ENCODE data around the gene UTS2R.
"Not testable (repeated sequence)": the region's sequence is repeated elsewhere in the genome, so short reads cannot be mapped to it uniquely, and the experiment has no call there.

UTS2R gene

DNA sequence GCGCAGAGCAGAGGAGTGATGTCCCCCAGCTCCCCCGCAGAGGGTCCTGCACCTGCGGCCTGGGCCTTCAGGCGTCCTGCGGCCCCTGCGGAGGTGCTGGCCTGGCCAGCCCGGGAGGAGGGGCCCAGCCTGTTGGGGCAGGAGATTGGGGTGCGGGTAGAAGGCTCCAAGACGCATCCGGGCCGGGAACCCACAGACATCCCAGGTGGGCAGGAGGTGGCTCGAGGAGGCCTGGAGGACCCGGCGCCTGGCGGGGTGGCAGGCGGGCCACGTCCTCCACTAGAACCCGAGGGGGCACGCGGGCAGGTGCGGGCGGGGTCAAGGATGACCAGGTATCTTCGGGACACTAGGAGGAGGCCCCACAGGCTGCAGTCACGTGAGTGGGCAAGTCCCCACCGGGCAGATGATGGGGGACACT is 37.4 kb upstream of the UTS2R start:
- no peak for DNase-seq (ENCODE audit: low read depth in 2 of 2)

DNA sequence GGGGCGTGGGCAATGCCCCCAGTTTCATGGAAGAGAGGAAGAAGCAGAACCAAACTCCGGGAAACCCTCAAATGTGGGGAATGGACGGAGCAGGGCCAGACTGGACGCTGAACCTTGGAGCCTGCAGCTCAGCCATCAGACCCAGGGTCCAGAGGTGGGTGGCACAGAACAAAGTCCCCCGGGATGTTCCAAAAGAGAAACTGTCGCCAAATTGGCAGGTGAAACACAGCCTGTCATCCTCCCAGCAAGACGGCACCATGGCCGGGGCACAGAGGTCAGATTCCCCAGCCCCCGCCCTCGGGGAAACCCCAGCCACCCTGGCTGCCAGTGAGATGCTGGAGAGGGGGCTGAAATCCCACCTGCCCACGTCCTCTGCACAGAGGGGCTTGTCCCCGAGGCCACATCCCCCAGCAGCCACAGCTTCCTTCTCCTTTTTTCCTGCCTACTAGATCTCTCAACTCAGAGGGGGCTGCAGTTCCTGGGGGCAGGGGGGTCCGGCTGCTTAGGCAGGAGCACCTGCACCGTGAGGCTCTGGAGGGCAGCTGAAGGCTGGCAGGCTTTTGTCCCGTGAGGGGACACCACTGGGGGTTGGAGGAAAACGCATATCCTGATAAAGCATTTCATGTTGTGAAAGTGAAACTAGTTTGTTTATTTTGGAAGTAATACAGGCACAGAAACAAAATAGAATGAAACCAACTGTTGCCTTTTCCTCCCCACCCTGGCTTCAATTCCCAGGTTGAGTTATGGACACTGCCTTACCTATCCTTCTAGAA is 36.8 kb upstream of the UTS2R start:
- DNase-seq (ENCODE audit: low read depth in 2 of 2), result no peak

DNA sequence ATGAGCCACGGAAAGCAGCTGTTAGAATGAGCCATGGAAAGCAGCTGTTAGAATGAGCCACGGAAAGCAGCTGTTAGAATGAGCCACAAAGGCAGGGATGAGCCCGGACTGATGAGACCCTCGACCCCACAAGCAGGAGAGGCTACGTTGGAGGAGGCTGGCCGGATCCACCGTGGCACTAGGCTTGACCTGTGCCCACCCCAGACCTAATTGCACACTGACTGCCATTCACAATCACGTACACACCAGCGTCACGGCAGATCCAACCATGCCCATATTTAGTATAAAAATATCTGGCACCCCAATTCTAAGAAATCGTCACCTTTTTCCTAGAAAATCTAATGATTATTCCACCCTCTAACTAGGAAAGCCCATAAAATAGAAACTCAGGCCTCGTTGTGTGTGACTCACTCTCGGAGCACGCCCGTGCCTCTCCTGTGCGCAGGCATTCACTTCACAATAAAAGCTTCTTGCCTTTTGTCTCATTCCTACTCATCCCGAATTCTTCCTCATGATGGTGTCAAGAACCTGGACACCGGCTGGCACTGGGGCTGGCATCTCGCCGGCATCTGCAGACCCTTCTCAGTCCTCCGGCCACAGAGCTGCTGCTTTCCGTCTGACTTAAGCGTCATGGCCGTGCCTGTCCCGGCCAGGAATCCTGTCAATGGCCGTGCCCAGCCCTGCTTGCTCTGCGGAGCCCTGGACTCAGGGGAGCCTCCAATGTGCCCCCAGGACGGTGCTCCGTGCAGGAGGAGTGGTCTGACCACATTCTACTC is 32.5 kb upstream of the UTS2R start:
- DNase-seq (ENCODE audit: low read depth in 2 of 2), result no peak

DNA sequence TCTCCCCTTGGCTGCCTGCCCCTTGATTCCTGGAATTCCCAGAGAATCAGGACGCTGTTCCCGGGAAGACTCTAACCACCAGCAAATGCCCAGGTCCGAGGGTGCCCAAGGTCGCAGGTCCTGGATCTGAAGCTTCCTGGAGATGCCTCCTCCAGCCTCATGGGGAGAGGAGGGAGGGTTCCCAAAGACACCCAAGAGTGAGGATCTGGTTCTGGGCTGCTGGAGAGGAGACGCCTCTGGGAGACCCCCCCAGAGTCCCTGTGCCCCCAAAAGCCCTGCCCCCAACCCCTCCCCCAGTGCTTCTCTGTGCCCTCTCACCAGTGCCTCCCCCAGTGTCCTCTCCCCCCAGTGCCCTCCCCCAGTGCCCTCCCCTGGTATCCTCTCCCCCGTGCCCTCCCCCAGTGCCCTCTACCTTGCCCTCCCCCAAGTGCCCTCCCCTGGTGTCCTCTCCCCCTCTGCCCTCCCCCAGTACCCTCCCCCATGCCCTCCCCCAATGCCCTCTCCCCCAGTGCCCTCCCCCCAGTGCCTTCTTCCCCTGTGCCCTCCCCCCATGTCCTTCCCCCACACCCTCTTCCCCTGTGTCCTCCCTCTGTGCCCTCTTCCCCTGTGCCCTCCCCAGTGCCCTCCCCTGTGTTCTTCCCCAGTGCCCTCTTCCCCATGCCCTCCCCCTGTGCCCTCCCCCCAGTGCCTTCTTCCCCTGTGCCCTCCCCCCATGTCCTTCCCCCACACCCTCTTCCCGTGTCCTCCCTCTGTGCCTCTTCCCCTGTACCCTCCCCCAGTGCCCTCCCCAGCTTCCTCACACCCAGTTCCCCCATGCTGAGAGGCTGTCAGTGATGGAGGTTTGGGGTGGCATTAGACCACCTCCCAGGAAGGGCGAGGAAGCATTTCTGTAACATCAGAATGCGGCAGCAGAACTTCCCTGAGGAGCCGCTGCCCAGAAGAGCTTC is 31.7 kb upstream of the UTS2R start:
- DNase-seq (ENCODE audit: low read depth in 2 of 2), result no peak

DNA sequence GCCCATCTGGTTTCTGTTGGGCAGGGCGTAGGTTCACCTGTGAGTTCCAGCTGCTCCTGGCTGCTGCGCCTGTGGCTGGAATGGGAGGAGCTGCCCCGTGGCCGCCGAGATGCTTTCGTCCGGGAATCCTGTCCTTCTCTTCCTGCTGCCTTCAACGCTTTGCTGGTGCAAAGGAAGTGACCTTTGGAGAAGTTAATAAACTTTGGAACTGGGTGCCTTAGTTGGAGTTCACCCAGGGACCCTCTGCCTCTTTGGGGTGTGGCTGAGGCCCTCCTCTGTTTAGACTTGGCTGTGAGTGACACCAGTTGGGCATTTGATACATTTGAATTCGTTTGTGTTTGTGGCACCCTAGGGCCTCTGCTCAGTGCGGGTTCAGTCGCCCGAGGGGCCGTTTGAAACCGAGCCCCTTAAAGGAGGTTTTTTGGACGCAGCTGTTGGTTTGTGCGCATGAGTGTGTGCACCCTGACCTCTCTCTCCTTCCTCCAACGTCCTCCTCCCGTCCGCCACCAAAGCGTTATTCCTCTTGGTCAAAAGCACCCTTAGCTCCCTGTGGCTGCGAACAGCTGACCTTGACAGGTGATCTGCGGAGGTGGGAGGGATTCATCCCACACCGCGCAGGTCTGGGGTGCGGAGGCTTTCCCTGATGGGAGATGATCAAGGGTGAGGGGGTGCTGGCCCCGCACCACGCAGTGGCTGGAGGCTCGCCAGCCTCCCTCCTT is 29.0 kb upstream of the UTS2R start:
- no peak for DNase-seq (ENCODE audit: low read depth in 2 of 2)

DNA sequence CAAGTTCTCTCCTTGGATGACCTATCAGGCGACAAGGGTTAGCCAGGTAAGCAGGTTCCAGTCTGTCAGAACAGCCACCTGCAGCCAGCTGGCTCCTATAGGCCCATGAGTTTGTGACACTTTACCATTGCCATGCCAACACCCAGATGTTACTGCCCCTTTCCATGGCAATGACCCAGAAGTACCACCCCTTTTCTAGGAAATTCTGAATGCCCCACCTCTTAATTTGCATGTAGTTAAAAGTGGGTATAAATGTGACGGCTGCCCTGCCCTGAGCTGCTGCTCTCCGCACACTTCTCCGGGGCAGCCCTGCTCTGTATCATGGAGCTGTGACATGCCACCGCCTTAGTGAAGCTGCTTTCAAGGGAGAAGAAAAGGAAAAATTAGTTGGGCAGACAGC is 28.0 kb upstream of the UTS2R start:
- DNase-seq (ENCODE audit: low read depth in 2 of 2), result no peak

DNA sequence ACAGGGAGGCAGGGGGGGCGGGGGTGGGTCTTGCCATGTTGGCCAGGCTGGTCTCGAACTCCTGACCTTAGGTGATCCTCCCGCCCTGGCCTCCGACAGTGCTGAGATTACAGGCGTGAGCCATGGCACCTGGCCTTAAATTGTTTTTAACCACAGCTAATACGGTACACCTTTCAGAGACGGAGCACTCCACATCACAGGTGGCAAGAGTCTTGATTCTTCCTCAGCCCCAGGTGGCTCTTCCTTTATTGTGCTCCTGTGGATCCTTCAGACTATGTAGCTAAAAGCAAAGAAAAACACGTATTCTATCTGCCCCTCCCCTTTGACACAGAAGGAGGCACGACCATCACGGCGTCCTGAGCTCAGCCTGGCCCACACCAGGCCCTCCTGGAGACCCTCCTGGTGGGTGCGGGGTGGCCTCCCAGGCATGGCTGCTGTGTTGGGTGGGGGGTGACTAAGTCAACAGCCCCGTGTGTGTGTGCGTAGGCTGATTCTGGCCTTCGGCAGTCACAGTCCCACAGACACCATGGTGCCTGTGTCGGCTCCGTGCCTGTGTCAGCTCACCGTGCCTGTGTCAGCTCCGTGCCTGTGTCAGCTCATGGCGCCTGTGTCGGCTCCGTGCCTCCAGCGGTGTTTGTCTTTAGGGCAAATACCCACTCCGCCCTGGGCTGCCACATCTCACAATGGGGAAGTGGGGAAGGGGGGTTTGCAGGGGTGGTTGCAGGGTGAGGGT is 27.2 kb upstream of the UTS2R start:
- DNase-seq (ENCODE audit: low read depth in 2 of 2), result no peak

DNA sequence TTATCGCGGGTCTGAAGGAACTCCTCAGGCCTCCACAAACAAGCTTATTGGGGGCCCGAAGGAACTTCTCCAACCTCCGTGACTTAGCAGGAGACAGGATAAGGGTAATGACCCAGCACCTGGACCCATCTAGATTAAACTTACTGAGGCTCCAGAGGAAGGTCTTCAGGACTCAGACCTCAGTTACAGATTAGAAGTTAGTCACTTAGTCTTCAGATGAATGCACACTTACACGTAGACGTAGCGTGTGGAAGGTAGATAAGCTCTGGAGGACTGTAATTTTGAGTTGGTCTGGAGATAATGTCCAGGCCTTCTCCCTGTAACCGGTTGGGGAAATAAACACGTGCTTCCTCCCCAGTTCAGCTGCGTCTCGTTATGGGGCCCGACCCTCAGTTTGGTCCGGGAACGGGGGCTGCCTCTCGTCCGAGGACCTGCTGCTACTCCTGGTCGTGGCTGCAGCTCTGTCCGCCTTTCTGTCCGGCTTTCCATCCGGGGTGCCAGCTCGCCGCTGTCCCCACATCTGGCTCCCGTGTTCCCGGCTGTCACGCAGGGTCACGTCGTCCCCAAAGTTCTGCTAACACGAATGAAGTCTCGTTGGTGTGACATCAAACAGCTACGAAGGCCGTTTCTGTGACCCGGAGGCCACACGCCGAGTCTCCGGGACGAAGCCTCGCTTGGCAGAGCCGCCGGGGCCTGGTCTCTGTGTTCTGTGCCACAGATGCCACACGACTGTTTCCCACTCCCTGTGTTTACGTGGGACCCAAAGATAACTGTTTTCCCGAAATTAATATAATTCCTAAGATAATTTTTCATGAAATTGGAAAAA is 26.2 kb upstream of the UTS2R start:
- DNase-seq (ENCODE audit: low read depth in 2 of 2), result no peak

DNA sequence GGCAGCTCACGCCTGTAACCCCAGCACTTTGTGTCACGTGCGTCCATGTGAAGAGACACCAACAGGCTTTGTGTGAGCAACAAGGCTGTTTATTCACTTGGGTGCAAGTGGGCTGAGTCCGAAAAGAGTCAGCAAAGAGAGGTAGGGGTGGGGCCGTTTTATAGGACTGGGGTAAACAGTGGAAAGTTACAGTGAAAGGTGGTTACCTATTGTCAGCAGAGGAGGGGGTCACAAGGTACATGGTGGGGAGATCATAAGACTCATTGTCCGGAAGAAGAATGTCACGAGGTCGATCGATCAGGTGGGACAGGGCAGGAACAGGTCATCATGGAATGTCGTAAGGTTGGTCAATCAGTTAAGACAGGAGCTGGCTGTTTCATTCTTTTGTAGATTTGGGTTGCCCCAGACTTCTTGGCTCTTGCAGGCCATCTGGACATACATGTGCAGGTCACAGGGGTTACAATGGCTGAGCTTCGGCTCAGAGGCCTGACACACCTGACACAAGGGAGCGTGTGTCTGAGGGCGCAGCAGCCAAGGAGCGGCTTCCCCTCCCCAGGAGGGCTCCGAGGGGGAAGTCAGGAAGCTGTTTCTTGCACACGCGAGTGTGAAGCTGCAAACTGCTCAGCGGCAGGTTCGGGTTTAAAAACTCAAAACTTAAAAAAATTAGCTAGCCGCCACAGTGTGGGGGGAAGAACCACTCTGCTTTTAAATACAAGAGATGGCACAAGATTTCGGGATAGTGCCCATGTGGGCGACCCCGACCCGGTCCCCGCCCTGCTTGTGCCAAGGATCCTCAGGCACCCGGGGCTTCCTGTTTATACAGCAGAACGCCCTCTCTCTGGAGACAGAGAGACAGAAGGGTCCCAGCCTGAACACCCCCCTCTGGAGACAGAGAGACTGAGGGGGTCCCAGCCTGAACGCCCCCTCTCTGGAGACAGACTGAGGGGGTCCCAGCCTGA is 24.9 kb upstream of the UTS2R start:
- DNase-seq (ENCODE audit: low read depth in 2 of 2), result no peak

DNA sequence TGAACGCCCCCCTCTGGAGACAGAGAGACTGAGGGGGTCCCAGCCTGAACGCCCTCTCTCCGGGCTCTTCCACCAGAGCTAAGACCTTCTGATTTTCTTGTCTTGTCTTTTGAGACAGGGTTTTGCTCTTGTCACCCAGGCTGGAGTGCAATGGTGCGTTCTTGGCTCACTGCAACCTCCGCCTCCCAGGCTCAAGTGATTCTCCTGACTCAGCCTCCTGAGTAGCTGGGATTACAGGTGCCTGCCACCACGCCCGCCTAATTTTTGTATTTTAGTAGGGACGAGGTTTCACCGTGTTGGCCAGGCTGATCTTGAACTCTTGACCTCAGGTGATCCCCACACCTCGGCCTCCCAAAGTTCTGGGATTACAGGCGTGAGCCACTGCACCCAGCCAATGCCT is 23.6 kb upstream of the UTS2R start:
- DNase-seq (ENCODE audit: low read depth in 2 of 2), result not testable (repeated sequence)

DNA sequence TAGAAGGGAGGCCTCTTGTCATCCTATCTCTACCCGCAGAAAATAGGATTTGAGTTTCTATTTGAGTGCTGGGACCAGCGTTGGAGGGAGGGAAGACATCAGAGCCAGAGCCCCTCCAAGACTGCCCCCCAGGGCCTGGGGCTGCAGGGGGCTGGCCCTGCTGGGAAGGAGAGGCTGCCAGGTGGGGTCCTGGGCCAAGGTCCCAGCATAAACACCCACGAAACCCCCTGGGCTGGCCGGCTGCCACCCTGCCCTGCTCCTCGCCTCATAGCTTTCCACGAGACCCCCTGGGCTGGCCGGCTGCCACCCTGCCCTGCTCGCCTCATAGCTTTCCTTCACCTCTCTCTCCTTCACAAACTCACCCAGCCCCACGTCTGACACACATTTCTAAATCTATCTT is 23.1 kb upstream of the UTS2R start:
- DNase-seq (ENCODE audit: low read depth in 2 of 2), result no peak

DNA sequence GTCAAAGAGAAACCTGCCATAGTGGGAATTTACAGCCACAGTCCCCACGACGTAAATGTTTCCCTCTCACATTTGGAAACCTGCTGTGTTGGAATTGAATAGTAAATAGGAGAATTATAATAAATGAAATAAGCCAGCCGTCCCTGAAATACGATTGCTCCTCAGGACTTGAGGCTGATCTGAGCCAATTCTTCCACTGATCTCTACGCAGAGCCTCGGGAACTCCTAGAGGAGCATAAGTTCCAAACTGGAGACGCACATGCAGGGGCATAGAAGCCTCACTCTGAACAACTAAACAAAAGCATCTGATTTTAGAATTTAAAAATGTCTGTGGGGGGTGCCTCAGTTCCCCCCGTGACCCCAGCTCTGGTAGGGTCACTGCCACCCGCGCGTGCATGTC is 22.7 kb upstream of the UTS2R start:
- DNase-seq (ENCODE audit: low read depth in 2 of 2), result no peak

DNA sequence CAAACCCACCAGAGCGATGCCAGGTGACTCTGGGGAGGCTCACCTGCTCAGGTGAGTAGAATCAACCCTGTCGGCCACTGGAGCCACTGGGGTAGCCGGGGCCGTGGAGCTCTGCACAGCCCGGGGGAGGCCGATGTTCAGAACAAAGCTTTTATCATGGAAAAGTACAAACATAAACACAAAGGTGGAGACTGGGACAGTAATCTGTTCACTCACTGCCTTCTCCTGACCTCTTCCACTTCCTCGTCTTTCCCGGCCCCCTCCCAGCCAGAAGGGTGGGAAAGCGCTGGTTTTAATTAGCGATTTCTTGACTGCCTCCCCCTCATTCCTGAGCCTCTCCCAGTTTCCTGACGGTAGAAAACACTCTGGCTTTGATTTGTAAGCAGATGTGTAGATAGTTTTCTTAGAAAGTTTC is 22.3 kb upstream of the UTS2R start:
- no peak for DNase-seq (ENCODE audit: low read depth in 2 of 2)

DNA sequence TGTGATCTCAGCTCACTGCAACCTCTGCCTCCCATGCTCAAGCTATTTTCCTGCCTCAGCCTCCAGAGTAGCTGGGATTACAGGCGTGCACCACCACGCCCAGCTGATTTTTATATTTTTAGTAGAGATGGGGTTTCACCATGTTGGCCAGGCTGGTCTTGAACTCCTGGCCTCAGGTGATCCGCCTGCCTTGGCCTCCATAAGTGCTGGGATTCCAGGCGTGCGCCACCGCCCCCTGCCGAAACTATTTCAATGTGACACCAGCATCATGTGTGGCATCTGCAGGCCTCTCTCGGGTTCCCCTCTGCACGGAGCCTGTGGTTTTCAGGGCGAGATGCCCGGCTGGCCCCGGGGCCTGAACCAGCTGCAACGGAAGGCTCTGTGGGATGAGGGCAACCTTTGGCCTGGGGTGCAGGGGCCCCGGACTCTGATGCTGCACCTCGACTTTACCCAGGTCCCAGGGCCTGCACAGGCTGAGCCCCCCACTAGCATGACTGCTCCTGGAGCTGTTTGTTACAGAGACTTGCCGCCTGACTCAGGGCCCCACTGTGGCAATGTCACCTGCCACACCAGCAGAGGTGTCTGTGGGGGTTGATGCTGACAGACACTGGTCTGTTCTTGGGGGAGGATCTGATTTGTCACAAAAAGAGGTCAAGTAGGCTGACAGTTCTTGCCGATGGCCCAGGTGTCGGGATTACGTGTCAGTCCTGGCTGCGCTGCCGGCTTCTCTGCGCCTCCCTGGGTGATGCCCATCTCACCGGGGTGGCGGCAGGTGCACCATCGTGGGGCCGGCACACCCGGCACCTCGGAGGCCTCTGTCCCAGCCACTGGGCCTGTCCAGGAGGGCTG is 21.2 kb upstream of the UTS2R start:
- DNase-seq (ENCODE audit: low read depth in 2 of 2), result peak in 1 of 2 experiments; percentile 45

DNA sequence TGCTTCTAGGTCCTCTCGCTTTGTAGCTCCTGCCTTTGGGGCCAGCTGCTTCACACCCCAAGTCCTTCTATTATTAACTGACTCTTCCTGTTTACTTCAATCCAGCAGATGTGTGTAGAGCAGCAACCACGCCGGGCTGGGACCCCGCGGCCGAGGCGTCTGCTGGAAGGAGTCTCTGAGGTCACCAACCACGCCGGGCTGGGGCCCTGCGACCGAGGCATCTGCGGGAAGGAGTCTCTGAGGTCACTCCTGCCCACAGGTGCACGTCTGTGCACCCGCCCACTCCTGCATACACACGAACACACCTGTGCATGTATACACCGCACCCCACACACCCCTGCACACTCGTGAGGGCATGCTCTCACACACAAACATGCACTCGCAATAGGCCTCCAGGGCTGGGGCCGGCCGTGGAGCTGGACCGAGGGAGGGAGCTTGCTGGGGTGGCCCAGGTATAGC is 20.3 kb upstream of the UTS2R start:
- DNase-seq (ENCODE audit: low read depth in 2 of 2), result no peak

DNA sequence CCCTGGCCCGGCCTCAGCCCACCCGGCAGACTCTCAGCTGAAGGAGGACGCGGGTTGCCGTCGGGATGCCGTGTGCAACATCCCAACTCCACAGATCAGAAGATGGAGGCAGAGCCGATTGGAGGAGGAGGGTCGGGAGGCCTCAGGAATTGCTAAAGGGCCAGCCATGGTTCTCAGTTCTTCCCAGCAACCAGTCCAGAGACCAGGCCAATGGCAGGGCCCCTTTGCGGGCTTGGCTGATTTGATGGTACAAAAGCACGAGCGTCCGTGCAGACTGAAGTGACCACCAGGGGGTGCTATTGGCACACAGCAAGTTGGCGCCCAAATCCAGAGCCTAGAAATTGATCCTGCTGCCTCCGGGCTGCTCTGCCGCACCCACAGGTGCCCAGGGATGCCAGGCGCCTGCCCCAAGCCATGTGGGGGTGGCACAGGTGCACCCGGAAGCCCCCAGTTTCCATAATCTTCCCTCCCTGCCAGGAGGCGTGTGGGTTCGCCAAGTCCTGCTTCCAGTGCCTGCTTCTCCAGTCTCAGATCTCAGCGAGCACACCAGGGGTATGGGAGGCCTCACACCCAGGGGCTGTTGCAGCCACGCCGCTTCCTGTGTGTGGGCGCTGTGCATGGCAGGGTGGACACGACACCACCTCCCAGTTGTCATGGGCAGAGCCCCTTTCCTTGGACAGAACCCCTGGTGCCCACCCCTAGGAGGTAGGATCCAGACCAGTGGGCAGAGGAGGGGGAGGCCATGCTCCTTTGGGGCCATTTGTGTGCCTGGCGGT is 19.7 kb upstream of the UTS2R start:
- DNase-seq (ENCODE audit: low read depth in 2 of 2), result peak; percentile 65 to 80

DNA sequence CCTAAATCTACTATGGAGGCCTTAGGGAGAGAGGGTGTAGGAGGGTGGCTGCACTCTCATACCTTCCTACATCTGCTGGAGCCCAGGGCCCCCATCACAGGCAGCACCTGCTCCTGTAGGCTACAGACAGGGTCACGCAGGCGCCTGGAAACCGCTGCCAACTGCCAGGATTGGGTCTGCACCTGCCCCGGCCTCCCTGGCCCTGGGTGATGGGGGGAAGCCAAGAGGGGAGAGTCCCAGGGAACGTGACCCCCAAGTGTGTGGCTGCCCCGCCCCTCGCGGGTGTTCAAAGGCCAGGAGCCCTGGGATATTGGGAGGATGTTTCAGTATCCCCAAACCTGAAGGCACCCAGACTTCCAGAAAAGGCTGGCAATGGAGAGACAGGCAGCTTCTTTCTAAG is 18.1 kb upstream of the UTS2R start:
- no peak for DNase-seq (ENCODE audit: low read depth in 2 of 2)
